Ishikawa (cell line): ENCODE results near the gene PLRG1.

Experiments
- CEBPB ChIP-seq: IDR thresholded peaks from 2 replicates; pipeline ENCODE4 v1.6.1; 2012
- CREB1 ChIP-seq: IDR thresholded peaks from 2 replicates; pipeline ENCODE4 v1.6.1; 2012; ENCODE audit warnings: low read depth
- EGR1 ChIP-seq: IDR thresholded peaks from 2 replicates; pipeline ENCODE4 v1.6.1; 2012
- EP300 ChIP-seq: IDR thresholded peaks from 2 replicates; pipeline ENCODE4 v1.6.1; 2012; ENCODE audit warnings: borderline replicate concordance
- FOXM1 ChIP-seq: IDR thresholded peaks from 2 replicates; pipeline ENCODE4 v1.6.1; 2012; ENCODE audit warnings: low read depth, borderline replicate concordance
- MAX ChIP-seq: IDR thresholded peaks from 2 replicates; pipeline ENCODE4 v1.6.1; 2012
- NFIC ChIP-seq: IDR thresholded peaks from 2 replicates; pipeline ENCODE4 v1.6.1; 2012
- RAD21 ChIP-seq: IDR thresholded peaks from 2 replicates; pipeline ENCODE4 v1.6.1; 2012; ENCODE audit warnings: low read depth
- TAF1 ChIP-seq: IDR thresholded peaks from 2 replicates; pipeline ENCODE4 v1.6.1; 2012; ENCODE audit warnings: low read depth, mild to moderate bottlenecking
- TCF12 ChIP-seq: IDR thresholded peaks from 2 replicates; pipeline ENCODE4 v1.6.1; 2012; ENCODE audit warnings: low read depth
- TEAD4 ChIP-seq: IDR thresholded peaks from 2 replicates; pipeline ENCODE4 v1.6.1; 2012
- YY1 ChIP-seq: IDR thresholded peaks from 2 replicates; pipeline ENCODE4 v1.6.1; 2012; ENCODE audit warnings: low read depth
- ZBTB7A ChIP-seq: IDR thresholded peaks from 2 replicates; pipeline ENCODE4 v1.6.1; 2012; ENCODE audit warnings: low read depth
- TF ChIP-seq, protein P1 (sequence below): IDR thresholded peaks from 2 replicates; pipeline ENCODE4 v1.6.1; 2012
- TF ChIP-seq, protein P2 (sequence below): IDR thresholded peaks from 2 replicates; pipeline ENCODE4 v1.6.1; 2012; ENCODE audit warnings: low read depth, mild to moderate bottlenecking

PLRG1 gene

GRCh38 chr4:154516318-154517029, 33.7 kb downstream of the PLRG1 start:
- no peak for TF ChIP-seq EP300
- no peak for TF ChIP-seq TEAD4
- TF ChIP-seq TCF12, result no peak
- TF ChIP-seq CEBPB, result no peak
- TF ChIP-seq MAX, result no peak
- TF ChIP-seq CREB1, result no peak
- no peak for TF ChIP-seq TAF1
- no peak for TF ChIP-seq FOXM1
- TF ChIP-seq EGR1, result no peak
- TF ChIP-seq YY1, result no peak
- TF ChIP-seq NFIC, result no peak
- TF ChIP-seq, protein P1, sequence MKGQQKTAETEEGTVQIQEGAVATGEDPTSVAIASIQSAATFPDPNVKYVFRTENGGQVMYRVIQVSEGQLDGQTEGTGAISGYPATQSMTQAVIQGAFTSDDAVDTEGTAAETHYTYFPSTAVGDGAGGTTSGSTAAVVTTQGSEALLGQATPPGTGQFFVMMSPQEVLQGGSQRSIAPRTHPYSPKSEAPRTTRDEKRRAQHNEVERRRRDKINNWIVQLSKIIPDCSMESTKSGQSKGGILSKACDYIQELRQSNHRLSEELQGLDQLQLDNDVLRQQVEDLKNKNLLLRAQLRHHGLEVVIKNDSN, result no peak
- no peak for TF ChIP-seq ZBTB7A
- TF ChIP-seq, protein P2, sequence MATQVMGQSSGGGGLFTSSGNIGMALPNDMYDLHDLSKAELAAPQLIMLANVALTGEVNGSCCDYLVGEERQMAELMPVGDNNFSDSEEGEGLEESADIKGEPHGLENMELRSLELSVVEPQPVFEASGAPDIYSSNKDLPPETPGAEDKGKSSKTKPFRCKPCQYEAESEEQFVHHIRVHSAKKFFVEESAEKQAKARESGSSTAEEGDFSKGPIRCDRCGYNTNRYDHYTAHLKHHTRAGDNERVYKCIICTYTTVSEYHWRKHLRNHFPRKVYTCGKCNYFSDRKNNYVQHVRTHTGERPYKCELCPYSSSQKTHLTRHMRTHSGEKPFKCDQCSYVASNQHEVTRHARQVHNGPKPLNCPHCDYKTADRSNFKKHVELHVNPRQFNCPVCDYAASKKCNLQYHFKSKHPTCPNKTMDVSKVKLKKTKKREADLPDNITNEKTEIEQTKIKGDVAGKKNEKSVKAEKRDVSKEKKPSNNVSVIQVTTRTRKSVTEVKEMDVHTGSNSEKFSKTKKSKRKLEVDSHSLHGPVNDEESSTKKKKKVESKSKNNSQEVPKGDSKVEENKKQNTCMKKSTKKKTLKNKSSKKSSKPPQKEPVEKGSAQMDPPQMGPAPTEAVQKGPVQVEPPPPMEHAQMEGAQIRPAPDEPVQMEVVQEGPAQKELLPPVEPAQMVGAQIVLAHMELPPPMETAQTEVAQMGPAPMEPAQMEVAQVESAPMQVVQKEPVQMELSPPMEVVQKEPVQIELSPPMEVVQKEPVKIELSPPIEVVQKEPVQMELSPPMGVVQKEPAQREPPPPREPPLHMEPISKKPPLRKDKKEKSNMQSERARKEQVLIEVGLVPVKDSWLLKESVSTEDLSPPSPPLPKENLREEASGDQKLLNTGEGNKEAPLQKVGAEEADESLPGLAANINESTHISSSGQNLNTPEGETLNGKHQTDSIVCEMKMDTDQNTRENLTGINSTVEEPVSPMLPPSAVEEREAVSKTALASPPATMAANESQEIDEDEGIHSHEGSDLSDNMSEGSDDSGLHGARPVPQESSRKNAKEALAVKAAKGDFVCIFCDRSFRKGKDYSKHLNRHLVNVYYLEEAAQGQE, result no peak
- no peak for TF ChIP-seq RAD21

DNA sequence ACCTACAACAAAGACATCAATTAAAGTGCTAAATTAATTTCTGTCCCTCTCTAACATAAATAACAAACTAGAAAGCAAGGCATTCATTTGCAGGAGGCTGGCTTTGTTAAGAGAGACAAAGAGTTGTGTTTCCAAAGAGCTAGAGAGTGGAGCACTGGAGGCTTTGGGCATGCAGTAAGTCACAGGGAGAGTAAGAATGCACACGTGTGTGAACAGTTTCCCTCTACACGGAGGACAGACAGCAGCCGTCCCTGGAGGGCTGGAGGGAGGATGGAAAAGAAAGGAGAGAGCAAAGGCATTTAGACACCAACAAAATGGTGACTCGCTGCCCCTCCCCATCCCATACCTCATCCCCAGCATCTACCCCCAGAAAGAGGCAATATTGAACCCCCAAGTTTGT, 38.2 kb downstream of the PLRG1 start:
- no peak for TF ChIP-seq EGR1
- no peak for TF ChIP-seq YY1
- no peak for TF ChIP-seq EP300
- no peak for TF ChIP-seq NFIC
- TF ChIP-seq TCF12, result no peak
- TF ChIP-seq, protein P2, result no peak

- TF ChIP-seq RAD21 (no peak), FOXM1 (no peak), MAX (no peak), CREB1 (no peak), YY1 (no peak), TEAD4 (no peak), CEBPB (no peak), TAF1 (no peak), EP300 (no peak), TCF12 (no peak), NFIC (no peak), ZBTB7A (no peak), EGR1 (no peak)
- TF ChIP-seq, protein P2, result no peak
- TF ChIP-seq, protein P1, result no peak
Measured at GRCh38 chr4:154511548-154511947, 38.7 kb downstream of the PLRG1 start.

GRCh38 chr4:154507156-154507555, 43.0 kb downstream of the PLRG1 start:
- peak; percentile 35; the same call in 1 of the 2 replicates for TF ChIP-seq NFIC
- TF ChIP-seq TCF12, result peak; percentile 87
- 0 out of 2 replicates have a peak, but pooled peaks have one; percentile 36 for TF ChIP-seq YY1
- peak; percentile 72; the same call in 1 of the 2 replicates for TF ChIP-seq EP300
- TF ChIP-seq EGR1, result peak; percentile 58
- TF ChIP-seq TEAD4, result peak; percentile 68
- TF ChIP-seq MAX, result peak; percentile 44; the same call in 1 of the 2 replicates
- no peak; the same call in none of the 2 replicates for TF ChIP-seq FOXM1
- no peak for TF ChIP-seq CREB1
